ENCODE measurements around the gene NKAIN2.

NKAIN2 gene

GRCh38 chr6:124142852-124143251 lies 339.2 kb downstream of the NKAIN2 start:
- Histone ChIP-seq H3K79me2 (ENCODE audit: insufficient read depth, low read length) (no peaks in the 10 kb centered on the region), H3K4me2 (ENCODE audit: low read depth, low read length, poor library complexity, severe bottlenecking) (no peak overlapping the region), H3F3A (ENCODE audit: insufficient read depth) (no peaks in the 10 kb centered on the region), H3K27ac (ENCODE audit: low read depth, low read length) (no peak overlapping the region), H3K4me3 (ENCODE audit: insufficient read depth, low read length, poor library complexity, severe bottlenecking) (no peak overlapping the region), H3K27me3 (ENCODE audit: low read length) (no peaks in the 10 kb centered on the region), H3K9me3 (ENCODE audit: insufficient read depth, low read length) (no peaks in the 10 kb centered on the region), H3K9me2 (replicated peaks; ENCODE audit: insufficient read depth, low read length) (no peaks in the 10 kb centered on the region), H3K36me3 (ENCODE audit: low read length) (no peaks in the 10 kb centered on the region), H2AFZ (ENCODE audit: low read depth, low read length, severe bottlenecking) (no peak overlapping the region), H3K9ac (ENCODE audit: low read length) (no peak overlapping the region), H4K20me1 (ENCODE audit: low read depth, low read length) (no peaks in the 10 kb centered on the region; the same call in 1 of the 2 replicates)
- TF ChIP-seq EZH2phosphoT487 (conservative IDR thresholded peaks at IDR 0.05; ENCODE audit: low read length) (no peak), CTCF (IDR thresholded peaks at IDR 0.05; ENCODE audit: insufficient read depth, low read length, poor library complexity, severe bottlenecking) (no peak)

GRCh38 chr6:124143435-124143834 lies 339.8 kb downstream of the NKAIN2 start:
- no peak for TF ChIP-seq EZH2phosphoT487 (conservative IDR thresholded peaks at IDR 0.05; ENCODE audit: low read length)
- TF ChIP-seq CTCF (IDR thresholded peaks at IDR 0.05; ENCODE audit: insufficient read depth, low read length, poor library complexity, severe bottlenecking) = no peak
- Histone ChIP-seq H2AFZ (ENCODE audit: low read depth, low read length, severe bottlenecking) (no peak overlapping the region), H3F3A (ENCODE audit: insufficient read depth) (no peaks in the 10 kb centered on the region), H3K4me2 (ENCODE audit: low read depth, low read length, poor library complexity, severe bottlenecking) (no peak overlapping the region), H3K36me3 (ENCODE audit: low read length) (no peaks in the 10 kb centered on the region), H3K27ac (ENCODE audit: low read depth, low read length) (no peak overlapping the region), H3K9me2 (replicated peaks; ENCODE audit: insufficient read depth, low read length) (no peaks in the 10 kb centered on the region), H3K79me2 (ENCODE audit: insufficient read depth, low read length) (no peaks in the 10 kb centered on the region), H3K4me3 (ENCODE audit: insufficient read depth, low read length, poor library complexity, severe bottlenecking) (no peak overlapping the region), H4K20me1 (ENCODE audit: low read depth, low read length) (no peaks in the 10 kb centered on the region; the same call in 1 of the 2 replicates), H3K27me3 (ENCODE audit: low read length) (no peaks in the 10 kb centered on the region), H3K9ac (ENCODE audit: low read length) (no peak overlapping the region), H3K9me3 (ENCODE audit: insufficient read depth, low read length) (no peaks in the 10 kb centered on the region)

GRCh38 chr6:124147621-124148020 lies 344.0 kb downstream of the NKAIN2 start:
- no peak overlapping the region for H3K4me2 ChIP-seq (ENCODE audit: low read depth, low read length, poor library complexity, severe bottlenecking)
- no peaks in the 10 kb centered on the region for H3K36me3 ChIP-seq (ENCODE audit: low read length)
- H3K27me3 ChIP-seq (ENCODE audit: low read length) = no peaks in the 10 kb centered on the region
- no peak overlapping the region for H3K4me3 ChIP-seq (ENCODE audit: insufficient read depth, low read length, poor library complexity, severe bottlenecking)
- H3K9me3 ChIP-seq (ENCODE audit: insufficient read depth, low read length) = no peaks in the 10 kb centered on the region
- no peak overlapping the region for H2AFZ ChIP-seq (ENCODE audit: low read depth, low read length, severe bottlenecking)
- H3K27ac ChIP-seq (ENCODE audit: low read depth, low read length) = no peak overlapping the region
- no peaks in the 10 kb centered on the region for H3K79me2 ChIP-seq (ENCODE audit: insufficient read depth, low read length)
- H3K9me2 ChIP-seq (replicated peaks; ENCODE audit: insufficient read depth, low read length) = no peaks in the 10 kb centered on the region
- H3K9ac ChIP-seq (ENCODE audit: low read length) = no peak overlapping the region
- no peaks in the 10 kb centered on the region for H3F3A ChIP-seq (ENCODE audit: insufficient read depth)
- TF ChIP-seq EZH2phosphoT487 (conservative IDR thresholded peaks at IDR 0.05; ENCODE audit: low read length) (no peak), CTCF (IDR thresholded peaks at IDR 0.05; ENCODE audit: insufficient read depth, low read length, poor library complexity, severe bottlenecking) (no peak)
- no peaks in the 10 kb centered on the region for H4K20me1 ChIP-seq (ENCODE audit: low read depth, low read length)
